Activated CD4-positive, alpha-beta T cell treated with anti-CD3 and anti-CD28 coated beads for 36 hours (primary cell): Measurements from ENCODE around the gene PRLHR. TPM values are rescaled to one million over a fixed set of nuclear protein-coding genes. Genes with fewer than 3 reads are reported as not detected.
"Not testable (repeated sequence)": the region's sequence is repeated elsewhere in the genome, so short reads cannot be mapped to it uniquely, and the experiment has no call there.

Experiments used
- ATAC-seq: fragments of 200-7000 bp; cut with Tn5 transposase; one replicate; pipeline ENCODE4 v1.10.0; 2021; ENCODE audit warnings: mild to moderate bottlenecking, moderate library complexity
- CTCF ChIA-PET: fragments of 350-600 bp; sonication (Branson Sonifier 250); formaldehyde crosslinking; loops from one replicate; lab custom pipeline; 2021; ENCODE audit warnings: antibody characterized with exemption; lab: Charles Lee
- POLR2A ChIA-PET: fragments of 350-600 bp; sonication (Branson Sonifier 250); formaldehyde crosslinking; loops from one replicate; lab custom pipeline; 2021; ENCODE audit warnings: antibody characterized with exemption, inconsistent platforms; lab: Charles Lee
- DNase-seq: peaks from one replicate; pipeline ENCODE4 v3.0.0-alpha.2; 2020
- H3K27ac Mint-ChIP-seq: one replicate; pipeline ENCODE4 v1.8.0; 2021; ENCODE audit warnings: mixed read lengths
- H3K27me3 Mint-ChIP-seq: one replicate; pipeline ENCODE4 v1.8.0; 2021; ENCODE audit warnings: mixed read lengths
- H3K36me3 Mint-ChIP-seq: one replicate; pipeline ENCODE4 v1.8.0; 2021; ENCODE audit warnings: low read depth, mixed read lengths
- H3K4me1 Mint-ChIP-seq: one replicate; pipeline ENCODE4 v1.8.0; 2021; ENCODE audit warnings: mixed read lengths
- H3K4me3 Mint-ChIP-seq: one replicate; pipeline ENCODE4 v1.8.0; 2021; ENCODE audit warnings: mild to moderate bottlenecking, moderate library complexity, mixed read lengths
- H3K9me3 Mint-ChIP-seq: one replicate; pipeline ENCODE4 v1.8.0; 2021; ENCODE audit warnings: low read depth, mixed read lengths
- intact Hi-C, 2 experiments: fragments of 100-400 bp; cut with DNase I in 1 of 2; cut with micrococcal nuclease in 1 of 2; formaldehyde crosslinking; loops; one replicate each; pipeline versions ENCODE4 v1.14.2 to v1.15.1; 2022 to 2024; cut with DNase I, micrococcal nuclease
- total RNA-seq, 2 experiments: library from RNA; stranded (reverse); gene quantifications; one replicate each; pipeline ENCODE4 v1.2.3, GENCODE V29; 2021

PRLHR gene
- total RNA-seq, 2 experiments from 2014 or later, result not detected

- H3K27ac Mint-ChIP-seq, H3K27me3 Mint-ChIP-seq, POLR2A ChIA-PET, ATAC-seq, H3K9me3 Mint-ChIP-seq, DNase-seq, intact Hi-C loops, H3K4me1 Mint-ChIP-seq, H3K36me3 Mint-ChIP-seq, H3K4me3 Mint-ChIP-seq: not testable (repeated sequence)
- CTCF ChIA-PET, result interaction anchor here (1.1 kb wide), 1 partner anchor 117 kb away, joined by 3 read pairs; no protein-coding TSS in a partner anchor
Measured at GRCh38 chr10:118613863-118614262, 18.4 kb upstream of the PRLHR start.

GRCh38 chr10:118610577-118610976 lies 15.1 kb upstream of the PRLHR start:
- intact Hi-C loops, result no loop called here
- H3K27me3 Mint-ChIP-seq, result peaks cover 2% of the 10 kb centered on the region
- H3K9me3 Mint-ChIP-seq, result peaks cover 6% of the 10 kb centered on the region
- no peaks in the 10 kb centered on the region for H3K4me1 Mint-ChIP-seq
- ATAC-seq (no peak), DNase-seq (no peak)
- H3K4me3 Mint-ChIP-seq, result no peak overlapping the region
- H3K36me3 Mint-ChIP-seq, result no peaks in the 10 kb centered on the region
- CTCF ChIA-PET, result interaction anchor here (0.7 kb wide), 2 partner anchors 43 to 63 kb away, joined by 3 read pairs; no protein-coding TSS in a partner anchor
- H3K27ac Mint-ChIP-seq, result no peak overlapping the region
- POLR2A ChIA-PET, result no interaction called here

- CTCF ChIA-PET, result interaction anchor here (0.7 to 1.4 kb wide), 2 partner anchors 113 to 648 kb away, joined by 3 read pairs; no protein-coding TSS in a partner anchor
- Mint-ChIP-seq H3K9me3 (peaks cover 6% of the 10 kb centered on the region), H3K4me1 (no peaks in the 10 kb centered on the region), H3K36me3 (no peaks in the 10 kb centered on the region), H3K27me3 (no peaks in the 10 kb centered on the region), H3K27ac (no peak overlapping the region), H3K4me3 (no peak overlapping the region)
- POLR2A ChIA-PET, result no interaction called here
- intact Hi-C loops, result no loop called here
- ATAC-seq (no peak), DNase-seq (peak; percentile 15)
Measured at GRCh38 chr10:118607768-118608354, 12.4 kb upstream of the PRLHR start.

- POLR2A ChIA-PET, result no interaction called here
- DNase-seq, result no peak
- intact Hi-C loops, result no loop called here
- Mint-ChIP-seq H3K9me3 (peaks cover 6% of the 10 kb centered on the region), H3K4me1 (no peaks in the 10 kb centered on the region), H3K27ac (no peak overlapping the region), H3K4me3 (no peak overlapping the region), H3K36me3 (no peaks in the 10 kb centered on the region), H3K27me3 (no peaks in the 10 kb centered on the region)
- CTCF ChIA-PET, result interaction anchor here (0.9 to 1.1 kb wide), 2 partner anchors 62 to 117 kb away, joined by 3 to 4 read pairs; no protein-coding TSS in a partner anchor
- ATAC-seq, result no peak
Measured at GRCh38 chr10:118605694-118606093, 10.2 kb upstream of the PRLHR start.

- intact Hi-C loops, result no loop called here
- Mint-ChIP-seq H3K9me3 (peaks cover 1% of the 10 kb centered on the region), H3K36me3 (peaks cover 2% of the 10 kb centered on the region), H3K4me1 (peaks cover 12% of the 10 kb centered on the region), H3K4me3 (no peak overlapping the region), H3K27me3 (peaks cover 52% of the 10 kb centered on the region), H3K27ac (no peak overlapping the region)
- DNase-seq, result no peak
- ChIA-PET POLR2A (no interaction called here), CTCF (interaction anchor here (0.7 to 1.0 kb wide), 2 partner anchors 18 to 374 kb away, joined by 3 read pairs; no protein-coding TSS in a partner anchor)
- ATAC-seq, result no peak
Measured at GRCh38 chr10:118596426-118597124, 1.1 kb upstream of the PRLHR start.

GRCh38 chr10:118595064-118595420 lies 406 bp downstream of the PRLHR start:
- Mint-ChIP-seq H3K27ac (no peak overlapping the region), H3K4me3 (no peak overlapping the region), H3K27me3 (peaks cover 52% of the 10 kb centered on the region), H3K9me3 (peaks cover 1% of the 10 kb centered on the region), H3K36me3 (peaks cover 2% of the 10 kb centered on the region), H3K4me1 (peaks cover 12% of the 10 kb centered on the region)
- intact Hi-C loops, result no loop called here
- POLR2A ChIA-PET, result no interaction called here
- CTCF ChIA-PET, result interaction anchor here (0.6 to 1.1 kb wide), 3 partner anchors 59 to 126 kb away, joined by 3 to 7 read pairs (median 5); no protein-coding TSS in a partner anchor
- DNase-seq, result no peak
- ATAC-seq, result no peak

- ChIA-PET CTCF (interaction anchor here (0.6 to 1.1 kb wide), 5 partner anchors 58 to 127 kb away, joined by 3 to 7 read pairs (median 3); no protein-coding TSS in a partner anchor), POLR2A (no interaction called here)
- intact Hi-C loops, result no loop called here
- peaks cover 2% of the 10 kb centered on the region for H3K36me3 Mint-ChIP-seq
- ATAC-seq, result peak; percentile 79
- peaks cover 12% of the 10 kb centered on the region for H3K4me1 Mint-ChIP-seq
- H3K27ac Mint-ChIP-seq, result no peak overlapping the region
- peak; percentile 66 for DNase-seq
- peaks cover 52% of the 10 kb centered on the region for H3K27me3 Mint-ChIP-seq
- peaks cover 1% of the 10 kb centered on the region for H3K9me3 Mint-ChIP-seq
- H3K4me3 Mint-ChIP-seq, result no peak overlapping the region
Measured at GRCh38 chr10:118594392-118595063, 920 bp downstream of the PRLHR start.

- Mint-ChIP-seq H3K4me1 (peaks cover 12% of the 10 kb centered on the region), H3K4me3 (no peak overlapping the region), H3K27ac (no peak overlapping the region), H3K27me3 (peaks cover 47% of the 10 kb centered on the region), H3K9me3 (peaks cover 1% of the 10 kb centered on the region), H3K36me3 (peaks cover 2% of the 10 kb centered on the region)
- intact Hi-C loops, result no loop called here
- ATAC-seq (no peak), DNase-seq (no peak)
- POLR2A ChIA-PET, result no interaction called here
- CTCF ChIA-PET, result interaction anchor here (0.6 to 1.3 kb wide), 3 partner anchors 24 to 74 kb away, joined by 3 to 4 read pairs (median 3); no protein-coding TSS in a partner anchor
Measured at GRCh38 chr10:118592675-118593330, 2.6 kb downstream of the PRLHR start.

GRCh38 chr10:118590334-118590733 lies 5.1 kb downstream of the PRLHR start:
- ChIA-PET POLR2A (no interaction called here), CTCF (interaction anchor here (0.7 kb wide), 1 partner anchor 348 kb away, joined by 3 read pairs; no protein-coding TSS in a partner anchor)
- H3K4me3 Mint-ChIP-seq, result no peak overlapping the region
- peaks cover 2% of the 10 kb centered on the region for H3K36me3 Mint-ChIP-seq
- H3K27me3 Mint-ChIP-seq, result peaks cover 28% of the 10 kb centered on the region
- H3K4me1 Mint-ChIP-seq, result peaks cover 3% of the 10 kb centered on the region
- intact Hi-C loops, result no loop called here
- DNase-seq (no peak), ATAC-seq (no peak)
- no peak overlapping the region for H3K27ac Mint-ChIP-seq
- H3K9me3 Mint-ChIP-seq, result peaks cover 1% of the 10 kb centered on the region

GRCh38 chr10:118587881-118588651 lies 7.4 kb downstream of the PRLHR start:
- no peaks in the 10 kb centered on the region for H3K9me3 Mint-ChIP-seq
- ATAC-seq (no peak), DNase-seq (no peak)
- intact Hi-C loops, result no loop called here
- peaks cover 8% of the 10 kb centered on the region for H3K27me3 Mint-ChIP-seq
- H3K36me3 Mint-ChIP-seq, result no peaks in the 10 kb centered on the region
- POLR2A ChIA-PET, result interaction anchor here (0.5 kb wide), 1 partner anchor 95 kb away, joined by 3 read pairs; no protein-coding TSS in a partner anchor
- no peak overlapping the region for H3K27ac Mint-ChIP-seq
- no peaks in the 10 kb centered on the region for H3K4me1 Mint-ChIP-seq
- H3K4me3 Mint-ChIP-seq, result no peak overlapping the region
- CTCF ChIA-PET, result no interaction called here
